KBM-7 (cell line): Measurements from ENCODE around the gene ASB10.

Experiments
- DNase-seq: peaks from one replicate; pipeline ENCODE4 v3.0.0-alpha.2; 2015
- in situ Hi-C: fragments of 300-500 bp; cut with MboI; formaldehyde crosslinking; loops from 2 replicates; pipeline ENCODE4 v1.14.3; 2020; ENCODE audit warnings: low sequenced_read_pairs, low pct_unique_long_range_greater_than_20kb, mixed read lengths

The ASB10 gene

GRCh38 chr7:151130741-151131157 lies 56.3 kb downstream of the ASB10 start:
- no peak for DNase-seq
- in situ Hi-C loops: no loop called here

- in situ Hi-C loops: no loop called here
- no peak for DNase-seq
These were observed 57.0 kb downstream of the ASB10 start for GRCh38 chr7:151129960-151130591.

- DNase-seq: no peak
- in situ Hi-C loops: no loop called here
These were observed 57.7 kb downstream of the ASB10 start for GRCh38 chr7:151129117-151129959.

GRCh38 chr7:151128716-151129115 lies 58.3 kb downstream of the ASB10 start:
- in situ Hi-C loops: no loop called here
- DNase-seq: no peak

- DNase-seq: no peak
- in situ Hi-C loops: no loop called here
These were observed 58.9 kb downstream of the ASB10 start for GRCh38 chr7:151128144-151128543.

- DNase-seq: no peak
- in situ Hi-C loops: no loop called here
These were observed 60.4 kb downstream of the ASB10 start for GRCh38 chr7:151126491-151127137.

- no peak for DNase-seq
- in situ Hi-C loops: no loop called here
These were observed 61.1 kb downstream of the ASB10 start for GRCh38 chr7:151125846-151126481.
